ENCODE results near the gene STAG1.

Gene STAG1

DNA sequence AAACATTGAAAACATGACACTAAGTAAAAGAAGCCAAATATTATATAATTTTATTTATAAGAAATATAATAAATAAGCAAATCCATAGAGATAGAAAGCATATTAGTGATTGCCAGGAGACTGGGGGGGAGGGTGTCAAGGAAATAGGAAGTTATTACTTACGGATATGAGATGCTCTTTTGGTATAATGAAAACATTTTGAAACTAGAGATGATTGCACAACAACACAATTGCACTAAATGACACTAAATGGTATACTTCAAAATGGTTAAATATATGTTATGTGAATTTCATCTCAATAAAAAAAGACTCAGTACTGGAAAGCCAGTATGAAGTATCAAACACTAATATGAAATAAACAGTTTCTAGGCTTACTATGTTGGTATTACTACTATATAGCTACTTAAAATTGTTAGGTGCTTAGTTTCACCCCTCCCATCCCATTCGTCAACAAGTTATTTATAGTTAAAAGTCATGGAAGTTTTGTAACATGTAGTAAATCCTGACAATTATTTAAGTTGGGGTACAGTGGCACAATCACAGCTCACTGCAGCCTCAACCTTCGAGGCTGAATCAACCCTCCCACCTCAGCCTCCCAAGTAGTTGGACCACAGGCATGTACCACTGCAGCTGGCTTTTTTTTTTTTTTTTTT is 43.7 kb downstream of the STAG1 start:
- H3K9me3 ChIP-seq (ENCODE audit: control insufficient read depth in 2 of 2, low read length in 2 of 2): no peaks in the 10 kb centered on the region
- no peak overlapping the region for H3K27ac ChIP-seq (ENCODE audit: low read length)

DNA sequence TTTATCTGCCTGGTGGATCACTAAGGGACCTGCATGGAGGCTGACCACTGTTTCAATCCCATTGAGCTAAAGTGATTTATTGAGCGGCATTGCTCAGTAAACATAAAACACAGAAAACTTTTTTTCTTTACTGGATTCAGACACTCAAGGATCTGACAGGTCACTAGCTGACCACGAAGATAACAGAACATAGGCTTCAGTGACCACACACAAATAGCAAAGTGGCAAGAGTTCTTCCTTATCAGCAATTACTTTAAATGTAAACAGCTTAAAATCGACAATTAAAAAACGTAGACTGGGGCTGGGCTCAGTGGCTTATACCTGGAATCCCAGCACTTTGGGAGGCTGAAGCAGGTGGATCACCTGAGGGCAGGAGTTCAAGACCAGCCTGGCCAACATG is 48.7 kb downstream of the STAG1 start:
- no peak overlapping the region for H3K27ac ChIP-seq (ENCODE audit: low read length)
- no peaks in the 10 kb centered on the region for H3K36me3 ChIP-seq (ENCODE audit: control insufficient read depth in 2 of 2, insufficient read depth in 2 of 2, low read length in 2 of 2)
- H3K4me1 ChIP-seq (ENCODE audit: control insufficient read depth, insufficient read depth, low read length): no peaks in the 10 kb centered on the region
- no peaks in the 10 kb centered on the region for H3K9me3 ChIP-seq (ENCODE audit: control insufficient read depth in 2 of 2, low read length in 2 of 2)
- H3K9ac ChIP-seq (ENCODE audit: low read length in 2 of 2): no peak overlapping the region
- no peak overlapping the region for H3K4me3 ChIP-seq (ENCODE audit: low read length in 2 of 2)
- no peaks in the 10 kb centered on the region for H3K27me3 ChIP-seq (ENCODE audit: control insufficient read depth in 1 of 2, insufficient read depth in 2 of 2, low read length in 2 of 2)

More for the DNA sequence above, 43.7 kb downstream of the STAG1 start:
- Histone ChIP-seq H3K27me3 (ENCODE audit: control insufficient read depth in 1 of 2, insufficient read depth in 2 of 2, low read length in 2 of 2) (no peaks in the 10 kb centered on the region), H3K9ac (ENCODE audit: low read length in 2 of 2) (no peak overlapping the region), H3K4me1 (ENCODE audit: control insufficient read depth, insufficient read depth, low read length) (no peaks in the 10 kb centered on the region), H3K4me3 (ENCODE audit: low read length in 2 of 2) (no peak overlapping the region), H3K36me3 (ENCODE audit: control insufficient read depth in 2 of 2, insufficient read depth in 2 of 2, low read length in 2 of 2) (no peaks in the 10 kb centered on the region)

DNA sequence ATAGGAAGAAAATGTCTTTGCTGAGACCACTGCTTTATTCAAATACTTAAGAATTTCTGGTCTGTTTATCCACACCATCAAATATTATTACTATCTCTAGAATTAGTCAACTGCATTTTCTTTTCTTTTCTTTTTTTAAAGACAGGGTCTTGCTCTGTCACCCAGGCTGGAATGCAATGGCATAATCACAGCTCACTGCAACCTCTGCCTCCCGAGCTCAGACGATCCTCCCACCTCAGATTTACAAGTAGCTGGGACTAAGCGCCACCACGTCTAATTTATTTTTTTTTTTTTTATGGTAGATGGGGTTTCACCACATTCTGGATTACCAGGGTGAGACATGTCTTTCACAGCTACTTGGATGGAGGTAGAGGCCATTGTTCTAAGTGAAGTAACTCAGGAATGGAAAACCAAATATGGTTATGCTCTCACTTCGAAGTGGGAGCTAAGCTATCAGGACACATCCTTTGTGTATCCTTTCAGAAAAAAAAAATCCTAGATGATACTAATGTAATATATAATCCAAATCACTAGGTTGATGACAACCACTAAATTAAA is 52.8 kb downstream of the STAG1 start:
- Histone ChIP-seq H3K4me3 (ENCODE audit: low read length in 2 of 2) (no peak overlapping the region), H3K27me3 (ENCODE audit: control insufficient read depth in 1 of 2, insufficient read depth in 2 of 2, low read length in 2 of 2) (no peaks in the 10 kb centered on the region), H3K9me3 (ENCODE audit: control insufficient read depth in 2 of 2, low read length in 2 of 2) (no peaks in the 10 kb centered on the region), H3K9ac (ENCODE audit: low read length in 2 of 2) (no peak overlapping the region), H3K4me1 (ENCODE audit: control insufficient read depth, insufficient read depth, low read length) (no peaks in the 10 kb centered on the region), H3K36me3 (ENCODE audit: control insufficient read depth in 2 of 2, insufficient read depth in 2 of 2, low read length in 2 of 2) (no peaks in the 10 kb centered on the region), H3K27ac (ENCODE audit: low read length) (no peak overlapping the region)

DNA sequence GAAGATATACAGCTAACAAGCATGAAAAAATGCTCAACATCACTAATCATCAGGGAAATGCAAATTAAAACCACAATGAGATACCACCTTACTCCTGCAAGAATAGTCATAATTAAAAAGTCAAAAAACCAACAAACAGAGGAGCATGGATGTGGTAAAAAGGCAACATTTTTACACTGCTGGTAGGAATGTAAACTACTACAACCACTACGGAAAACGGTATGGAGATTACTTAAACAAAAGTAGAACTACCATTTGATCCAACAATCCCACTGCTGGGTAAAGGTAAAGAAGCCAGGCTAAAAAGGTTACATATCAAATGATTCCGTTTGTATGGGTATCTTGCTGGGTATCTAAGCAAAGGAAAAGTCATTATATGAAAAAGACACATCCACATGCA is 53.8 kb downstream of the STAG1 start:
- no peak overlapping the region for H3K4me3 ChIP-seq (ENCODE audit: low read length in 2 of 2)
- H3K9ac ChIP-seq (ENCODE audit: low read length in 2 of 2): no peak overlapping the region
- no peaks in the 10 kb centered on the region for H3K9me3 ChIP-seq (ENCODE audit: control insufficient read depth in 2 of 2, low read length in 2 of 2)

DNA sequence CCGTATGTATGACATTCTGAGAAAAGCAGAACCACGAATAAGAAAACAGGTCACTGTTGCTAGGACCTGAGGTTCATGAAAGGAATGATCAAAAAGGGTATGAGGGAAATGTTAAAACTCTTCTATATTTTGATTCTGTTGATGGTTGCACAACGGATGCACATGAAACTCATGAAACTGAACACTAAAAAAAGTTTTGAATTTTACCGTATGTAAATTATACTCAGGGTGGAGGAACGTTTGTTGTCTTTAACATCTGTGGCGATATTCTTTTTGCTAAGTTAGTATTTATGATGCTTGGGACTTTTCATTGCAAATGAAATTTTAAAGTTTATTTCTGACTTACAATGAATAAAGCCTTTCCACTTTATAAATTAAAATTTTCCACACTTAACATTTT is 55.4 kb downstream of the STAG1 start:
- no peaks in the 10 kb centered on the region for H3K27me3 ChIP-seq (ENCODE audit: control insufficient read depth in 1 of 2, insufficient read depth in 2 of 2, low read length in 2 of 2)
- H3K27ac ChIP-seq (ENCODE audit: low read length): no peak overlapping the region
- H3K4me1 ChIP-seq (ENCODE audit: control insufficient read depth, insufficient read depth, low read length): no peaks in the 10 kb centered on the region
- no peak overlapping the region for H3K4me3 ChIP-seq (ENCODE audit: low read length in 2 of 2)
- no peak overlapping the region for H3K9ac ChIP-seq (ENCODE audit: low read length in 2 of 2)
- H3K9me3 ChIP-seq (ENCODE audit: control insufficient read depth in 2 of 2, low read length in 2 of 2): no peaks in the 10 kb centered on the region
- no peaks in the 10 kb centered on the region for H3K36me3 ChIP-seq (ENCODE audit: control insufficient read depth in 2 of 2, insufficient read depth in 2 of 2, low read length in 2 of 2)

More for the DNA sequence above, 53.8 kb downstream of the STAG1 start:
- H3K4me1 ChIP-seq (ENCODE audit: control insufficient read depth, insufficient read depth, low read length): no peaks in the 10 kb centered on the region
- no peaks in the 10 kb centered on the region for H3K27me3 ChIP-seq (ENCODE audit: control insufficient read depth in 1 of 2, insufficient read depth in 2 of 2, low read length in 2 of 2)
- H3K36me3 ChIP-seq (ENCODE audit: control insufficient read depth in 2 of 2, insufficient read depth in 2 of 2, low read length in 2 of 2): no peaks in the 10 kb centered on the region
- no peak overlapping the region for H3K27ac ChIP-seq (ENCODE audit: low read length)

DNA sequence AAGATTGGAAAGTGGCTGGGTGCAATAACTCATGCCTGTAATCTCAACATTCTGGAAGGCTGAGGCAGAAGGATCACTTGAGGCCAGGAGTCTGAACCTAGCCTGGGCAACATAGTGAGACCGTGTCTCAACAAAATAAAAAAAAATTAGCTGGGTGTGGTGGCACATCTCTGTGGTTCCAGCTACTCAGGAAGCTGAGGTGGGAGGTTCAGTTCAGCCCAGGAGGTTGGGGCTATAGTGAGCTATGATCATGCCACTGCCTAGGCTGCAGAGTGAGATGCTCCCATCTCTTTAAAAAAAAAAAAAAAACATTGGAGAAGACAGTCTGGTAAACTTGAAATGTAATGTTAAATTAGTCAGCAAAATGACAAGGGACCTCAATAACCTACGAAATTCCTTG is 57.9 kb downstream of the STAG1 start:
- Histone ChIP-seq H3K36me3 (ENCODE audit: control insufficient read depth in 2 of 2, insufficient read depth in 2 of 2, low read length in 2 of 2) (no peaks in the 10 kb centered on the region), H3K27me3 (ENCODE audit: control insufficient read depth in 1 of 2, insufficient read depth in 2 of 2, low read length in 2 of 2) (no peaks in the 10 kb centered on the region), H3K9ac (ENCODE audit: low read length in 2 of 2) (no peak overlapping the region), H3K4me3 (ENCODE audit: low read length in 2 of 2) (no peak overlapping the region), H3K9me3 (ENCODE audit: control insufficient read depth in 2 of 2, low read length in 2 of 2) (no peaks in the 10 kb centered on the region), H3K4me1 (ENCODE audit: control insufficient read depth, insufficient read depth, low read length) (no peaks in the 10 kb centered on the region), H3K27ac (ENCODE audit: low read length) (no peak overlapping the region)

DNA sequence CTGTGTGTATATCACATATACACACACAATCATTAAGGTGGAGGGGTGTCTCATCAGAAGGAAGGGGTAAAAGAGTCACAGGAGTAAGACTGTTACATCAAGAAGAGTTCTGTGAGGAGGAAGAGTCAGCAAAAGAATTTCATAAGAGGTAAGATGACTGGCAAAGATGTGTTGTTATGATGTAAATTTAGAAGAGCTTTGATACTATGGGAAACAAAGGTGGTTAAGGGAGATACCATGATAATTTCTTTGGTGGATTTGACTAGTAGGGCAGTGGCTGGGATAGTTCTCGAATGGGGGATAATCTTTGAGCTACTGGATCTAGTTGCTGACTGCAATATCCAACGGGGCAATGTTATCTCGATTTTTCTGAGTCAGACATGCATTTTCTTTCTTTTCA is 61.6 kb downstream of the STAG1 start:
- no peak overlapping the region for H3K9ac ChIP-seq (ENCODE audit: low read length in 2 of 2)
- no peaks in the 10 kb centered on the region for H3K27me3 ChIP-seq (ENCODE audit: control insufficient read depth in 1 of 2, insufficient read depth in 2 of 2, low read length in 2 of 2)
- no peaks in the 10 kb centered on the region for H3K4me1 ChIP-seq (ENCODE audit: control insufficient read depth, insufficient read depth, low read length)
- H3K4me3 ChIP-seq (ENCODE audit: low read length in 2 of 2): no peak overlapping the region
- H3K36me3 ChIP-seq (ENCODE audit: control insufficient read depth in 2 of 2, insufficient read depth in 2 of 2, low read length in 2 of 2): no peaks in the 10 kb centered on the region
- H3K9me3 ChIP-seq (ENCODE audit: control insufficient read depth in 2 of 2, low read length in 2 of 2): no peaks in the 10 kb centered on the region
- H3K27ac ChIP-seq (ENCODE audit: low read length): no peak overlapping the region

DNA sequence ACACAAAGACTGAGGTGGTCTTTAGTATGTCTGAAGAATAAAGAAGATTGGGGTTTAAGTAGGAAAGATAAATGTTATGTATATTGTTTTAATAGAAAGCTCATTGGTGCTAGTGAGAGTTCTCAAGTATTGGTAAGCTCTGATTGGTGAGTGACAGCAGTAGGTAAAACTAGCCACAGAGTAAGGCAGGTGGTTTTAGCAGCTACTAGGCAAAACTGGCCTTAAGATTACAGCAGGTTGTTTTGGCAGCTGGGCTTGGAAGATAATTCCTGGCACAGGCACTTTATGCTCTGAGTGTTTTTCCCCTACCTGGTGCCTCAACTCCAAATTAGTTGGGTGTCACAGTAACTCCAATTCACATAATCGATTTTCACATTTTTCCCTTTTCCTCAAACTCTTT is 66.3 kb downstream of the STAG1 start:
- H3K4me3 ChIP-seq (ENCODE audit: low read length in 2 of 2): no peak overlapping the region
- no peaks in the 10 kb centered on the region for H3K9me3 ChIP-seq (ENCODE audit: control insufficient read depth in 2 of 2, low read length in 2 of 2)
- H3K36me3 ChIP-seq (ENCODE audit: control insufficient read depth in 2 of 2, insufficient read depth in 2 of 2, low read length in 2 of 2): no peaks in the 10 kb centered on the region
- H3K27me3 ChIP-seq (ENCODE audit: control insufficient read depth in 1 of 2, insufficient read depth in 2 of 2, low read length in 2 of 2): no peaks in the 10 kb centered on the region
- H3K27ac ChIP-seq (ENCODE audit: low read length): no peak overlapping the region
- H3K4me1 ChIP-seq (ENCODE audit: control insufficient read depth, insufficient read depth, low read length): no peaks in the 10 kb centered on the region
- no peak overlapping the region for H3K9ac ChIP-seq (ENCODE audit: low read length in 2 of 2)

DNA sequence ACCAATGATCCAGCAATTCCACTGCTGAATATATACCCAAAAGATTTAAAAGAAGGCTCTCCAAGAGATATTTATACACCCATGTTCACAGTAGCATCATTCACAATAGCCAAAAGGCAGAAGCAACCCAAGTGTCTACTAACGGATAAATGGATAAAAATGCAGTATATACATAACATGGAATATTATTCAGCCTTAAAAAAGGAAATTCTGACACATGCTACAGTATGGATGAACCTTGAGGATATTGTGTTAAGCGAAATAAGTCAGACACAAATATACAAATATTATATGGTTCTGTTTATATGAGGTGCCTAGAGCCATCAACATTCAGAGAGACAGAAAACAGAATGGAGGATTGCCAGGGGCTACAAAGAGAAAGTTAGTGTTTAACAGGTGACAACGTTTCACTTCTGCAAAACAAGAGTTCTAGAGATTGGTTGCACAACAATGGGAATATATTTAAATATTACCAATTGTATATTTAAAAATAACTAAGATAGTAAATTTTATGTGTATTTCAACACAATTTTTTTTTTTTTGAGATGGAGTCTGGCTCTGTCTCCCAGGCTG is 69.4 kb downstream of the STAG1 start:
- H3K36me3 ChIP-seq (ENCODE audit: control insufficient read depth in 2 of 2, insufficient read depth in 2 of 2, low read length in 2 of 2): no peaks in the 10 kb centered on the region
- no peaks in the 10 kb centered on the region for H3K9me3 ChIP-seq (ENCODE audit: control insufficient read depth in 2 of 2, low read length in 2 of 2)
- no peak overlapping the region for H3K4me3 ChIP-seq (ENCODE audit: low read length in 2 of 2)
- H3K27ac ChIP-seq (ENCODE audit: low read length): no peak overlapping the region
- no peaks in the 10 kb centered on the region for H3K27me3 ChIP-seq (ENCODE audit: control insufficient read depth in 1 of 2, insufficient read depth in 2 of 2, low read length in 2 of 2)
- no peaks in the 10 kb centered on the region for H3K4me1 ChIP-seq (ENCODE audit: control insufficient read depth, insufficient read depth, low read length)
- no peak overlapping the region for H3K9ac ChIP-seq (ENCODE audit: low read length in 2 of 2)

DNA sequence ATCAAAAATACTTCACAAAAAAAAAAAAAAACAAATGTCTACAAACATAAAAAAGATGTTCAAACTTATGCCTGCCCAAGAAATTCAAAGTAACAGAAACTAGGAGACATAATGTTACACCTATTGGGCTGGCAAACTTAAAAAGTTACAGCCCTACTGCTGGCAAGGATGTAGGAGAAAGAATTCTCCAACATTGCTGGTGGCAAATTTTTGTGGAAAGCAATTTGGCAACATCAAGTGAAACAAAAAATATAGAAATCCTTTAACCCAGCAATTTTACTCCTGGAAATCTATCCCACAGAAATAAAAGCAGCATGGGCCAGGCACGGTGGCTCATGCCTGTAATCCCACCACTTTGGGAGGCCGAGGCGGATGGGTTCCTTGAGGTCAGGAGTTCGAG is 73.2 kb downstream of the STAG1 start:
- H3K4me1 ChIP-seq (ENCODE audit: control insufficient read depth, insufficient read depth, low read length): no peaks in the 10 kb centered on the region
- H3K4me3 ChIP-seq (ENCODE audit: low read length in 2 of 2): no peak overlapping the region
- no peak overlapping the region for H3K9ac ChIP-seq (ENCODE audit: low read length in 2 of 2)
- H3K27ac ChIP-seq (ENCODE audit: low read length): no peak overlapping the region
- H3K27me3 ChIP-seq (ENCODE audit: control insufficient read depth in 1 of 2, insufficient read depth in 2 of 2, low read length in 2 of 2): no peaks in the 10 kb centered on the region
- no peaks in the 10 kb centered on the region for H3K9me3 ChIP-seq (ENCODE audit: control insufficient read depth in 2 of 2, low read length in 2 of 2)
- no peaks in the 10 kb centered on the region for H3K36me3 ChIP-seq (ENCODE audit: control insufficient read depth in 2 of 2, insufficient read depth in 2 of 2, low read length in 2 of 2)

DNA sequence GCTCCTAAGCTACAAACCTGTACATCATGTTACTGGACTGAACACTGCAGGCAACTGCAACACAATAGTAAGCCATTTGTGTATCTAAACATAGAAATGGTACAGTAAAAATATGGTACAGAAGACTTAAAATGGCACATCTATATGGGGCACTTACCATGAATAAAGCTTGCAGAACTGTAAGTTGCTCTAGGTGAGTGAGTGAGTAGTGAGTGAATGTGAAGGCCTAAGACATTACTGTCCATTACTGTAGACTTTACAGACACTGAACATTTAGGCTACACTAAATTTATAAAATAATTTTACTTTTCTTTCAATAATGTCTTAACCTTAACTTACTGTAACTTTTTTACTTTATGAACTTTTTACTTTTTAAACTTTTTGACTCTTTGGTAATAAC is 76.2 kb downstream of the STAG1 start:
- Histone ChIP-seq H3K27me3 (ENCODE audit: control insufficient read depth in 1 of 2, insufficient read depth in 2 of 2, low read length in 2 of 2) (no peaks in the 10 kb centered on the region), H3K9ac (ENCODE audit: low read length in 2 of 2) (no peak overlapping the region), H3K4me3 (ENCODE audit: low read length in 2 of 2) (no peak overlapping the region), H3K27ac (ENCODE audit: low read length) (no peak overlapping the region), H3K9me3 (ENCODE audit: control insufficient read depth in 2 of 2, low read length in 2 of 2) (no peaks in the 10 kb centered on the region), H3K4me1 (ENCODE audit: control insufficient read depth, insufficient read depth, low read length) (no peaks in the 10 kb centered on the region), H3K36me3 (ENCODE audit: control insufficient read depth in 2 of 2, insufficient read depth in 2 of 2, low read length in 2 of 2) (no peaks in the 10 kb centered on the region)
